Stimulated activated CD4-positive, alpha-beta T cell treated with anti-CD3 and anti-CD28 coated beads, Interleukin-4, amount 100 ng/mL, for 24 hours (primary cell): ENCODE results near the gene C2.
A peak's percentile ranks its signal among the peaks of the same experiment; 100 is the strongest.
"Not testable (repeated sequence)": the region's sequence is repeated elsewhere in the genome, so short reads cannot be mapped to it uniquely, and the experiment has no call there.

Source experiments
- DNase-seq: peaks from one replicate; pipeline ENCODE4 v3.0.0-alpha.2; 2020

C2 gene

DNA sequence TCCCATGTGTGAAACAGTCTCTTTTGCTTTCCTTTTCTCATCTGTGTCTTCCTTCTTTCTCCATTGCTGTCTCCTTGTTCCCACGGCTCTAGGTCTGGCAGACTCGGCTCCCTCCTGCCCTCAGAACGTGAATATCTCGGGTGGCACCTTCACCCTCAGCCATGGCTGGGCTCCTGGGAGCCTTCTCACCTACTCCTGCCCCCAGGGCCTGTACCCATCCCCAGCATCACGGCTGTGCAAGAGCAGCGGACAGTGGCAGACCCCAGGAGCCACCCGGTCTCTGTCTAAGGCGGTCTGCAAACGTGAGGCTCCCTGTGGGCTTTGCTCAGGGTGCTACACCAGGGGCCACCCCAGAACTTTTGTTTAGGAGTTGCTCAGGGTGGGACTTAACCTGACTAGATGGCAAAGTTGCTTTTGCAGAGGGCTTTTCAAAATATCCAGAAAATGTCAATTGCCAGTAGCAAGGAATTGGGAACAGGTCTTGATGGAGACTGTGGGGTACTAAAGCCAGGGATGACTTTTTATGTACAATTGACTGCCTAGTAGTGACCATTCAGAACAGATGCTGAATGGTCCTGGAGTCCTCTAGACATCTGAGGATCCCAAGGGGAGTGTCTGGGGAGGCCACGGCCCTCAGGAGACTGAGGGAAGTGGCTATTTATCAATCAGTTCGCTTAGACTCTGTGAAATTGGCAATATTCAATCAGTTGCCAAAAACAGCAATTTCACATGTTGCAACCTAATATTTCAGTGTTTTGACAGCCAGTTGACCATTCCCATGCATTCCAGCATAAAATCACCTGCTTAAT lies 550 bp downstream of the C2 start:
- no peak for DNase-seq

DNA sequence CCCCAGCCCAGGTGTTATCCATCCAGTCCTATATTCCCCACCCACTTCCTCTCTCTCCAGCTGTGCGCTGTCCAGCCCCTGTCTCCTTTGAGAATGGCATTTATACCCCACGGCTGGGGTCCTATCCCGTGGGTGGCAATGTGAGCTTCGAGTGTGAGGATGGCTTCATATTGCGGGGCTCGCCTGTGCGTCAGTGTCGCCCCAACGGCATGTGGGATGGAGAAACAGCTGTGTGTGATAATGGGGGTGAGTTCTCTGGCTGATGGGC lies 1.1 kb downstream of the C2 start:
- DNase-seq: no peak

DNA sequence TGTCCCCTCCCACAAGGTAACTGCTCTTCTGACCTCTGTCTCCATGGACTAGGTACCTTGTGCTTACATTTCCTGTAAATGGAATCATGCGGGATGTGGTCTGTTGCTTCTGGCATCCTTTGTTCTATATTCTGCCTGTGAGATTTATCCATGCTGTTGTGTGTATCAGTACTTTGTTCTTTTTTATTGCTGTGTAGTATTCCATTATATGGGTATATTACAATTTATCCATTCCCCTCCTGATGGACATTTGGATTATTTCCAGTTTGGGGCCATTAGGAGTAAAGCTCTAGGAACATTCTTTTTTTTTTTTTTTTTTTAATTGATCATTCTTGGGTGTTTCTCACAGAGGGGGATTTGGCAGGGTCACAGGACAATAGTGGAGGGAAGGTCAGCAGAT lies 3.4 kb downstream of the C2 start:
- no peak for DNase-seq

DNA sequence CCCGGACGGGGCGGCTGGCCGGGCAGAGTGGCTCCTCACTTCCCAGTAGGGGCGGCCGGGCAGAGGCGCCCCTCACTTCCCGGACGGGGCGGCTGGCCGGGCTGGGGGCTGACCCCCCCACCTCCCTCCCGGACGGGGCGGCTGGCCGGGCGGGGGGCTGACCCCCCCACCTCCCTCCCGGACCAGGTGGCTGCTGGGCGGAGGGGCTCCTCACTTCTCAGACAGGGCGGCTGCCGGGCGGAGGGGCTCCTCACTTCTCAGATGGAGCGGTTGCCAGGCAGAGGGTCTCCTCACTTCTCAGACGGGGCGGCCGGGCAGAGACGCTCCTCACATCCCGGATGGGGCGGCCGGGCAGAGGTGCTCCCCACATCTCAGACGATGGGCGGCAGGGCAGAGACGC lies 4.6 kb downstream of the C2 start:
- not testable (repeated sequence) for DNase-seq

GRCh38 chr6:31933537-31933936 lies 6.0 kb downstream of the C2 start:
- no peak for DNase-seq

DNA sequence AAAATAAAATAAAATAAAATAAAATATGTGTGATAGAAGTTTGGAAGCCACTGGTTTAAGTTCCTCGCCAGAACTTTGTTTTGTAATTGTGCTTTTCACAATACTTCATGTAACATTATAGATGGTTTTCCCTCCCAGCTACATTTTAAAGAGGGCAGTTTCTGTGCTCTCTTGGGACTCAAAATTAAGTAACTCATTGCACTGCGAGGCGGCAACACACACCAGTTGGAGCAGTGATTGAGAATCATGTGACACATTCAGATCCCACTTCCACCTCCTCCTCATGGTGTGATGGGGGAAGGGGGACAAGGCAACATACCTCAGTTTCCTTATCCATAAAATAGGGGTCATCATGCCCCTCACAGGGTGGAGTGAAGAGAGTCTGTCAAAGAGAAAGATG lies 7.5 kb downstream of the C2 start:
- no peak for DNase-seq

DNA sequence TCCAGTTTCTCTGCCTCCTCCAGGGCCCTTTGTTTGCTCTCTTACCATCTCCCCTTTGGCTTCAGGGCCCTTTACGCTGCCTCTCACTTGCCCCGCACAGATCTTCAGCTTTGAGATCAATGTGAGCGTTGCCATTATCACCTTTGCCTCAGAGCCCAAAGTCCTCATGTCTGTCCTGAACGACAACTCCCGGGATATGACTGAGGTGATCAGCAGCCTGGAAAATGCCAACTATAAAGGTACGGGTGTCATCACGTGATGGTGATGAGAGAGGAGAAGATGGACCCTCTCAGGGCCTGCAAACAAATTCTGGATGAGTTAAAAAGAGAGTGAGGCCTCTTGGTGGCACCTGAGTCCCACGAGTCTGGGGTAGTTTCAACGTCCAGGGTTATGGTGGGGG lies 8.3 kb downstream of the C2 start:
- no peak for DNase-seq

- DNase-seq: no peak
Measured at GRCh38 chr6:31940256-31940664, 12.7 kb downstream of the C2 start.

GRCh38 chr6:31943742-31944141 lies 16.2 kb downstream of the C2 start:
- DNase-seq: no peak

DNA sequence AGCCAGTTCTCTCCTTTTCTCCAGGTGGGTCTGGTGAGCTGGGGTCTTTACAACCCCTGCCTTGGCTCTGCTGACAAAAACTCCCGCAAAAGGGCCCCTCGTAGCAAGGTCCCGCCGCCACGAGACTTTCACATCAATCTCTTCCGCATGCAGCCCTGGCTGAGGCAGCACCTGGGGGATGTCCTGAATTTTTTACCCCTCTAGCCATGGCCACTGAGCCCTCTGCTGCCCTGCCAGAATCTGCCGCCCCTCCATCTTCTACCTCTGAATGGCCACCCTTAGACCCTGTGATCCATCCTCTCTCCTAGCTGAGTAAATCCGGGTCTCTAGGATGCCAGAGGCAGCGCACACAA lies 17.6 kb downstream of the C2 start:
- DNase-seq: no peak

GRCh38 chr6:31945507-31946369 lies 18.2 kb downstream of the C2 start, which contains the start of gene CFB:
TSS of gene CFB (plus strand) at chr6:31946095. CDS start at chr6:31946222, 127 bp downstream.
- DNase-seq: no peak

GRCh38 chr6:31946370-31946885 lies 18.9 kb downstream of the C2 start:
- DNase-seq: no peak

GRCh38 chr6:31947070-31947675 lies 19.7 kb downstream of the C2 start:
- no peak for DNase-seq

DNA sequence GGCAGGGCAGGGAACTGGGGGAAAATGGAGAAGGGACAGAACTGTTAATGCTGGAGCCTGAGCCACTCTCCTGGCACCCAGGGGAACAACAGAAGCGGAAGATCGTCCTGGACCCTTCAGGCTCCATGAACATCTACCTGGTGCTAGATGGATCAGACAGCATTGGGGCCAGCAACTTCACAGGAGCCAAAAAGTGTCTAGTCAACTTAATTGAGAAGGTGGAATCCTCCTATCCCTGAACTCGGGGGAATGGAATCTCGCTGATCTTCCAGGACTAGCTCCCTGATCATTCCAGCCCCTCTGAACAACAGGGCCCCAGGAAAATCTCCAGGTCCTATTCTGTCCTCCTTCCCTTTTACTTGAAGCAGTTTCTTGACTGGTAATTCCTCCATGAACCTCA lies 20.3 kb downstream of the C2 start:
- DNase-seq: no peak

DNA sequence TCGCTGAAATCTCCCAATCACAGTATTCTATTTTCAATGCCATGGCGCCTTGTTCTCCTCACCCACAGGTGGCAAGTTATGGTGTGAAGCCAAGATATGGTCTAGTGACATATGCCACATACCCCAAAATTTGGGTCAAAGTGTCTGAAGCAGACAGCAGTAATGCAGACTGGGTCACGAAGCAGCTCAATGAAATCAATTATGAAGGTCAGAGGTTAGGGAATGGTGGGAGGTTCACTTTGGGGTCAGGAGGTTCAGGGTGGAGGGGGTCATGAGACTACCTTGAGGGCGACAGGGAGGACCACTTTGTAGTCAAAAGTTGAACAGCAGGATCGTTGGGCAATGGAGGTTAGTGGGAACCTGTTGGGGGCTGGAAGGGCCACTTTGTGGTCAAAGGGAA lies 20.8 kb downstream of the C2 start:
- DNase-seq: no peak

DNA sequence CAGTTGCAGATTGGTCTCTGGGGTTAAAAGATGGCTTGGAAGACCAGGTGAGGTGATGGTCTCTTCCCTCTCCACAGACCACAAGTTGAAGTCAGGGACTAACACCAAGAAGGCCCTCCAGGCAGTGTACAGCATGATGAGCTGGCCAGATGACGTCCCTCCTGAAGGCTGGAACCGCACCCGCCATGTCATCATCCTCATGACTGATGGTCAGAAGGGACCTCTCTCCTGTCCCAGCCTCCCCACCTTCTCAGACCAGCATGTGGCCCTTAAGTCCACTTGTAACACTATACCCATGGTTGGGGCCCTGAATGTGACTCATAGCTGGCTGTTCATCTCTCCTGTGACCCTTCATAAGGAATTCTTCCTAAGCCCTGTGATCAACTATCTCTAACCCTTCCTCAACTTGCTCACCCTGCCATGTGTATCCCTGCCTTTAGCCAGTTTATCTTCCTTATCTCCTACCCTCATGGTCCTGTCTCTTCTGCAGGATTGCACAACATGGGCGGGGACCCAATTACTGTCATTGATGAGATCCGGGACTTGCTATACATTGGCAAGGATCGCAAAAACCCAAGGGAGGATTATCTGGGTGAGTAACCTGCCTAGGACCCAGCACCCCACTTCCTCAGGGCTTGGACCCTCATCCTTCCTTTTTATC lies 21.4 kb downstream of the C2 start:
- DNase-seq: no peak

GRCh38 chr6:31949926-31950548 lies 22.5 kb downstream of the C2 start:
- no peak for DNase-seq

- peak; percentile 44 for DNase-seq
Measured at GRCh38 chr6:31952140-31952805, 24.8 kb downstream of the C2 start.

- DNase-seq: no peak
Measured at GRCh38 chr6:31952890-31953289, 25.4 kb downstream of the C2 start.

GRCh38 chr6:31954511-31954910 lies 27.0 kb downstream of the C2 start:
- no peak for DNase-seq

GRCh38 chr6:31956796-31957195 lies 29.3 kb downstream of the C2 start:
- no peak for DNase-seq

DNA sequence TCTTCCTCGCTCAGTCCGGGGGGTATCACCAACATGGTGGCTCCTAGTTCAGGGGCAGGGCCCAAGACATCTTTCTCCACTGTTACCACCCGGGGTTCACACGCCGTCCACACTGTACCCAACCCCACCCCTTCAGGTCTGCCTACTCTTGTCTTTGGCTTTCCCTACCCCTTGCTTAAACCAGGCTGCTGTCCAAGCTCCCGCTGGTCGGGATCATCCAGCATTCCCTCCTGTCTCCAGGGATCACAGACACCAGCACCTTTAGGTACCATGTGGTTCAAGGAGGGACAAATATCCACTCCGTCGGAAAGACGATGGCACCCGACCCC lies 30.9 kb downstream of the C2 start:
- no peak for DNase-seq
